ENCODE data around the gene PPP1R3F. TPM values are rescaled to one million over a fixed set of nuclear protein-coding genes. Genes with fewer than 3 reads are reported as not detected.
A peak's percentile ranks its signal among the peaks of the same experiment; 100 is the strongest.

PPP1R3F gene
- total and polyA plus RNA-seq, 9 of the 15 experiments (the other 6 are each of a cell fraction or from before 2014, with no cell fraction given), result 0.03 to 0.91 (median 0.43) TPM; not detected in 1

DNA sequence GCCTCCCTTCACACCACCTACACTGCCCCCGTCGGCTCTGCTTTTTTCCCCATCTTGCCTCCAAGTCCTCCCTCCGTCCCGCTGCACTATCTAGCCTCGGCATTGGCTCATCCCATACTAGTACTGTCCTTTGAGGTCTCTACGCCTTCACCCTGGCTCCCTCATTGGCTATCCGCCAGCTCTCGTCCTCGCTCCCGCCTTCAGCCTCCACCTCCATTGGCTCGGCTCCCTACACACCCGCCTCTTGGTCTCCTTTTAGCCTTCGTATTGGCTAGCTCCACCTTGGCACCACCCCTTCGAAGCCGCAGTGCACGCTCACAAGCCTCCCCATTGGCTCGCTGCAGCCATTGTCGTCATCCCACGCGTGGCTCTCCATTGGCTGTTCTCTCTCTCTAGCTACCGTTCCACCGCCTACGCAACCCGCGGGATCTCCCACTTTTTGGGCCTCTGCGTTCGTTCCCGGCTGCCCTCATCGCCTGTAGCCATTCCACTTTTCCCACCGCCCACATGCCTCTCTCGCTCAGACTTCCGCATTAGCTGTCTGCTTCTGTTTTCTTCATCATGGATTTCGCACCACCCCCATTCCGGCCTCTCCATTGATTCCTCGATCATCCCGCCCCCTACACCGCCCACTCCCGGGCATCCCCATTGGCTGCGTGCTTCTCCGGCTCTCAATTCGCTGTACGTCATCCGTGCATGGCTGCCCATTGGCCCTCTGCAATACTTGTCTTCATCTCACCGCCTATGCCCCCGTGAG lies 405 bp upstream of the PPP1R3F start (continued):
- TF ChIP-seq, protein P1, sequence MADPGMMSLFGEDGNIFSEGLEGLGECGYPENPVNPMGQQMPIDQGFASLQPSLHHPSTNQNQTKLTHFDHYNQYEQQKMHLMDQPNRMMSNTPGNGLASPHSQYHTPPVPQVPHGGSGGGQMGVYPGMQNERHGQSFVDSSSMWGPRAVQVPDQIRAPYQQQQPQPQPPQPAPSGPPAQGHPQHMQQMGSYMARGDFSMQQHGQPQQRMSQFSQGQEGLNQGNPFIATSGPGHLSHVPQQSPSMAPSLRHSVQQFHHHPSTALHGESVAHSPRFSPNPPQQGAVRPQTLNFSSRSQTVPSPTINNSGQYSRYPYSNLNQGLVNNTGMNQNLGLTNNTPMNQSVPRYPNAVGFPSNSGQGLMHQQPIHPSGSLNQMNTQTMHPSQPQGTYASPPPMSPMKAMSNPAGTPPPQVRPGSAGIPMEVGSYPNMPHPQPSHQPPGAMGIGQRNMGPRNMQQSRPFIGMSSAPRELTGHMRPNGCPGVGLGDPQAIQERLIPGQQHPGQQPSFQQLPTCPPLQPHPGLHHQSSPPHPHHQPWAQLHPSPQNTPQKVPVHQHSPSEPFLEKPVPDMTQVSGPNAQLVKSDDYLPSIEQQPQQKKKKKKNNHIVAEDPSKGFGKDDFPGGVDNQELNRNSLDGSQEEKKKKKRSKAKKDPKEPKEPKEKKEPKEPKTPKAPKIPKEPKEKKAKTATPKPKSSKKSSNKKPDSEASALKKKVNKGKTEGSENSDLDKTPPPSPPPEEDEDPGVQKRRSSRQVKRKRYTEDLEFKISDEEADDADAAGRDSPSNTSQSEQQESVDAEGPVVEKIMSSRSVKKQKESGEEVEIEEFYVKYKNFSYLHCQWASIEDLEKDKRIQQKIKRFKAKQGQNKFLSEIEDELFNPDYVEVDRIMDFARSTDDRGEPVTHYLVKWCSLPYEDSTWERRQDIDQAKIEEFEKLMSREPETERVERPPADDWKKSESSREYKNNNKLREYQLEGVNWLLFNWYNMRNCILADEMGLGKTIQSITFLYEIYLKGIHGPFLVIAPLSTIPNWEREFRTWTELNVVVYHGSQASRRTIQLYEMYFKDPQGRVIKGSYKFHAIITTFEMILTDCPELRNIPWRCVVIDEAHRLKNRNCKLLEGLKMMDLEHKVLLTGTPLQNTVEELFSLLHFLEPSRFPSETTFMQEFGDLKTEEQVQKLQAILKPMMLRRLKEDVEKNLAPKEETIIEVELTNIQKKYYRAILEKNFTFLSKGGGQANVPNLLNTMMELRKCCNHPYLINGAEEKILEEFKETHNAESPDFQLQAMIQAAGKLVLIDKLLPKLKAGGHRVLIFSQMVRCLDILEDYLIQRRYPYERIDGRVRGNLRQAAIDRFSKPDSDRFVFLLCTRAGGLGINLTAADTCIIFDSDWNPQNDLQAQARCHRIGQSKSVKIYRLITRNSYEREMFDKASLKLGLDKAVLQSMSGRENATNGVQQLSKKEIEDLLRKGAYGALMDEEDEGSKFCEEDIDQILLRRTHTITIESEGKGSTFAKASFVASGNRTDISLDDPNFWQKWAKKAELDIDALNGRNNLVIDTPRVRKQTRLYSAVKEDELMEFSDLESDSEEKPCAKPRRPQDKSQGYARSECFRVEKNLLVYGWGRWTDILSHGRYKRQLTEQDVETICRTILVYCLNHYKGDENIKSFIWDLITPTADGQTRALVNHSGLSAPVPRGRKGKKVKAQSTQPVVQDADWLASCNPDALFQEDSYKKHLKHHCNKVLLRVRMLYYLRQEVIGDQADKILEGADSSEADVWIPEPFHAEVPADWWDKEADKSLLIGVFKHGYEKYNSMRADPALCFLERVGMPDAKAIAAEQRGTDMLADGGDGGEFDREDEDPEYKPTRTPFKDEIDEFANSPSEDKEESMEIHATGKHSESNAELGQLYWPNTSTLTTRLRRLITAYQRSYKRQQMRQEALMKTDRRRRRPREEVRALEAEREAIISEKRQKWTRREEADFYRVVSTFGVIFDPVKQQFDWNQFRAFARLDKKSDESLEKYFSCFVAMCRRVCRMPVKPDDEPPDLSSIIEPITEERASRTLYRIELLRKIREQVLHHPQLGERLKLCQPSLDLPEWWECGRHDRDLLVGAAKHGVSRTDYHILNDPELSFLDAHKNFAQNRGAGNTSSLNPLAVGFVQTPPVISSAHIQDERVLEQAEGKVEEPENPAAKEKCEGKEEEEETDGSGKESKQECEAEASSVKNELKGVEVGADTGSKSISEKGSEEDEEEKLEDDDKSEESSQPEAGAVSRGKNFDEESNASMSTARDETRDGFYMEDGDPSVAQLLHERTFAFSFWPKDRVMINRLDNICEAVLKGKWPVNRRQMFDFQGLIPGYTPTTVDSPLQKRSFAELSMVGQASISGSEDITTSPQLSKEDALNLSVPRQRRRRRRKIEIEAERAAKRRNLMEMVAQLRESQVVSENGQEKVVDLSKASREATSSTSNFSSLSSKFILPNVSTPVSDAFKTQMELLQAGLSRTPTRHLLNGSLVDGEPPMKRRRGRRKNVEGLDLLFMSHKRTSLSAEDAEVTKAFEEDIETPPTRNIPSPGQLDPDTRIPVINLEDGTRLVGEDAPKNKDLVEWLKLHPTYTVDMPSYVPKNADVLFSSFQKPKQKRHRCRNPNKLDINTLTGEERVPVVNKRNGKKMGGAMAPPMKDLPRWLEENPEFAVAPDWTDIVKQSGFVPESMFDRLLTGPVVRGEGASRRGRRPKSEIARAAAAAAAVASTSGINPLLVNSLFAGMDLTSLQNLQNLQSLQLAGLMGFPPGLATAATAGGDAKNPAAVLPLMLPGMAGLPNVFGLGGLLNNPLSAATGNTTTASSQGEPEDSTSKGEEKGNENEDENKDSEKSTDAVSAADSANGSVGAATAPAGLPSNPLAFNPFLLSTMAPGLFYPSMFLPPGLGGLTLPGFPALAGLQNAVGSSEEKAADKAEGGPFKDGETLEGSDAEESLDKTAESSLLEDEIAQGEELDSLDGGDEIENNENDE (IDR thresholded peaks at IDR 0.05; ENCODE audit: low read depth, low read length), result no peak
- TF ChIP-seq ARID2 (IDR thresholded peaks at IDR 0.05), result no peak
- TF ChIP-seq, protein P2, sequence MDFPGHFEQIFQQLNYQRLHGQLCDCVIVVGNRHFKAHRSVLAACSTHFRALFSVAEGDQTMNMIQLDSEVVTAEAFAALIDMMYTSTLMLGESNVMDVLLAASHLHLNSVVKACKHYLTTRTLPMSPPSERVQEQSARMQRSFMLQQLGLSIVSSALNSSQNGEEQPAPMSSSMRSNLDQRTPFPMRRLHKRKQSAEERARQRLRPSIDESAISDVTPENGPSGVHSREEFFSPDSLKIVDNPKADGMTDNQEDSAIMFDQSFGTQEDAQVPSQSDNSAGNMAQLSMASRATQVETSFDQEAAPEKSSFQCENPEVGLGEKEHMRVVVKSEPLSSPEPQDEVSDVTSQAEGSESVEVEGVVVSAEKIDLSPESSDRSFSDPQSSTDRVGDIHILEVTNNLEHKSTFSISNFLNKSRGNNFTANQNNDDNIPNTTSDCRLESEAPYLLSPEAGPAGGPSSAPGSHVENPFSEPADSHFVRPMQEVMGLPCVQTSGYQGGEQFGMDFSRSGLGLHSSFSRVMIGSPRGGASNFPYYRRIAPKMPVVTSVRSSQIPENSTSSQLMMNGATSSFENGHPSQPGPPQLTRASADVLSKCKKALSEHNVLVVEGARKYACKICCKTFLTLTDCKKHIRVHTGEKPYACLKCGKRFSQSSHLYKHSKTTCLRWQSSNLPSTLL (IDR thresholded peaks at IDR 0.05), result peak; percentile 67
- peak; percentile 40 for TF ChIP-seq BRD9 (IDR thresholded peaks at IDR 0.05; ENCODE audit: low read depth, partially characterized antibody)
- no peak for TF ChIP-seq CCAR2 (IDR thresholded peaks at IDR 0.05; ENCODE audit: low read depth, low read length)
- TF ChIP-seq, protein P3, sequence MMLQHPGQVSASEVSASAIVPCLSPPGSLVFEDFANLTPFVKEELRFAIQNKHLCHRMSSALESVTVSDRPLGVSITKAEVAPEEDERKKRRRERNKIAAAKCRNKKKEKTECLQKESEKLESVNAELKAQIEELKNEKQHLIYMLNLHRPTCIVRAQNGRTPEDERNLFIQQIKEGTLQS (IDR thresholded peaks at IDR 0.05), result 0 out of 2 replicates have a peak, but pooled peaks have one; percentile 20
- TF ChIP-seq, protein P3 (CRISPR knock-in tag; conservative IDR thresholded peaks at IDR 0.05), result no peak
- no peak for TF ChIP-seq U2AF1 (optimal IDR thresholded peaks at IDR 0.05; ENCODE audit: low read depth, low read length)
- TF ChIP-seq SMAD3 (CRISPR knock-in tag; conservative IDR thresholded peaks at IDR 0.05), result no peak
- no peak for TF ChIP-seq SMAD4 (CRISPR knock-in tag; conservative IDR thresholded peaks at IDR 0.05)
- peak; percentile 55 for TF ChIP-seq HNRNPLL (IDR thresholded peaks at IDR 0.05; ENCODE audit: low read depth, low read length, poor library complexity, severe bottlenecking)
- TF ChIP-seq PTTG1 (tag; IDR thresholded peaks at IDR 0.05; ENCODE audit: low read depth), result no peak

Measured in K562 (cell line).